HG03139 (cell line): Measurements from ENCODE around the gene KIAA1217.

Experiments
- ATAC-seq: cut with Tn5 transposase; IDR thresholded peaks from one replicate; pipeline ENCODE4 v1.9.1; 2021; ENCODE audit not compliant: unreplicated experiment

The KIAA1217 gene

DNA sequence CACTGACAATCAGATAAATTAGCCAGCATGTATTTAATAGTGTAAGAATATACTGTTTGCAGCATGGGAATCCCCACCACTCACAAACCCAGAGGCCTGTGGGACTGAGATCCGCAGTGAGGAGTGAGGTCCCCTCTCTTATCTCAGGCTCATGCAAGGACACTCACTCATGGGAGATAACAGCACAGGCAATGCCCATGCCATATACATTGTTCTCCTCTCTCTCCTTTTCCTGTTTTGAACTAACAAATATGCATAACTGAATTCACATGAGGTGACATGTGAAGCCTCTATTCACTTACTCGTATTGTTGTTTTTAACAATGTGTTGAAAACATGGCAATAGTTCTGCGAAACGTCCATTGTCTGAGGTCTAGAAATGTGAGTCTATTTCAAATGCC, 284.2 kb downstream of the KIAA1217 start:
- ATAC-seq, result no peak

DNA sequence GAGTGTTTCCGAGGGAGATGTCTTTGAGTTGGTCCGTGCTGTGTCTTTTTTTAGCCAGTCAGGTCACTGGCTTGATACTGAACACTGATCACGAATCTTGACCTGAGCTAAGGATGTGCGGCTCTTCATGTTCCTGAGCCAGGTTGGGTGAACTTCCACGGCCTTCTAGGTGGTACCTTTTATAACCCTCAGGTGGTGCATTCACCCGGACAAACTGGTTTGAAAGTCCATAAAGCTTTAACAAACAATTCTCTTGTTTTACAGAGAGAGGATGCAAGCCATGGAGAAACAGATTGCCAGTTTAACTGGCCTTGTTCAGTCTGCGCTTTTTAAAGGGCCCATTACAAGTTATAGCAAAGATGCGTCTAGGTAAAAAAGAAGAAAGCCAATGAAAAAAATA, 285.3 kb downstream of the KIAA1217 start:
- no peak for ATAC-seq

DNA sequence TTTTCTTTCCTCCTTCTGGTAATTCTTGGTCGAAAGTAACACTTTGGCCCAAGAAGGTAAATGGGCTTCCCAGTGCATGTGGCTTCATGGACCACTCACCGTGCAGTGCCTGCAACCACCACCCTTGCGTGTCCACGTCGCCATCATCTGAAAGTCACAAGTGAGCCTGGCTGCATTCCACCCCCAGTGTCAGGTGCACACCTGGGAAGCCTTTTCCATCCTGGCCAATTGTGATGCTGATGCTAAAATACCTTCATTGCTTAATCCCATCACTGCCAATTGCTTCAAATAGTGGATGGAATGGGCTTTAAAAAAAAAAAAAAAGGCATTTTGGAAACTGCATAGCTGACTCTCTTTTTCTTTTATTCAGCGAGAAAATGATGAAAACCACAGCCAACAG, 285.8 kb downstream of the KIAA1217 start:
- ATAC-seq, result no peak

GRCh38 chr10:24495666-24496460, 286.9 kb downstream of the KIAA1217 start:
- ATAC-seq, result no peak

GRCh38 chr10:24496906-24497305, 288.0 kb downstream of the KIAA1217 start:
- ATAC-seq, result no peak

DNA sequence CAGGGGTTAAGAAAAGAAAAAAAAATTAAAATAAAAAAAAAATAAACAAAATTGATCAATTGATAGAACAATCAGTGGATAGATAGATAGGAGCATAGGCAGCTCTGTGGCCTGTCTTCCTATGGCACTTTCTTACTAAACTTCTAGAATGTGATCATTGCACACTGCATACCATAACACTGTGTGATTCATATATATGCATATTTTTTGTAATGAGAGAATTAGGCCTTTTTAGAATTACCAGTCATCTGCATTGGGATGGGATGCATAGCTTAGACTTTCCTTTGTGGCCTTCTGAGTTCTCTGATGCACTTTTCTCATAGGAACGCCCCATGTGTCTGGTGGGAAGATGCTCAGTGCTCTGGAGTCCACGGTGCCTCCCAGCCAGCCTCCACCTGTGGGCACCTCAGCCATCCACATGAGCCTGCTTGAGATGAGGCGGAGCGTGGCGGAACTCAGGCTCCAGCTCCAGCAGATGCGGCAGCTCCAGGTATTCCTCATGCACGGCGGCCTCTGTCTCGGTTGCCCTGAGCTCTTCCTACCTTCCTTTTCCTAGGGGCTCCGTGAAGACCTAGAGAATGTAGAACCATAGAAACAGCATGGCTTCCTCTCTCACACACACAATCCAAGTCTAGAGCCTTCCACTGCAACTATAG, 292.2 kb downstream of the KIAA1217 start:
- ATAC-seq, result no peak

GRCh38 chr10:24502006-24502405, 293.1 kb downstream of the KIAA1217 start:
- no peak for ATAC-seq

GRCh38 chr10:24502801-24503460, 294.0 kb downstream of the KIAA1217 start:
- ATAC-seq, result no peak

GRCh38 chr10:24503461-24504320, 294.8 kb downstream of the KIAA1217 start:
- ATAC-seq, result peak; percentile 63

DNA sequence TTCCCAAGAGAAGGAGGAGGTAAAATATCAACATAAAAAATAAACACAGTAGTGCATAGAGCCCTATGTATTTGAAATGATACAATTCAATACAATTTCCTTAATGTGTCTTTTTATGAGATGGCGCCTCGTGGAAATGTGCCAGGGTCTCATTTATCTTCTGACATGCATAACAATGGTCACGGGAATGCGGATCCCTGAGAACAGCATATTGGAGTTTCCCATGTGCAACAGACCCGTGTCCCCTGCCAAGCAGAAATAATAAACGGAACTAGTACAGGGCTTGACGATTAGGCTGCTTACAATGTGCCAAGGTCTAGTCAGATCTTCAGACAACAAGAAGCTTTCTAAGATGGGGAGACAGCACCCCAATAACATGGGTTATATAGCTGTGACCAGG, 296.8 kb downstream of the KIAA1217 start:
- ATAC-seq, result no peak

DNA sequence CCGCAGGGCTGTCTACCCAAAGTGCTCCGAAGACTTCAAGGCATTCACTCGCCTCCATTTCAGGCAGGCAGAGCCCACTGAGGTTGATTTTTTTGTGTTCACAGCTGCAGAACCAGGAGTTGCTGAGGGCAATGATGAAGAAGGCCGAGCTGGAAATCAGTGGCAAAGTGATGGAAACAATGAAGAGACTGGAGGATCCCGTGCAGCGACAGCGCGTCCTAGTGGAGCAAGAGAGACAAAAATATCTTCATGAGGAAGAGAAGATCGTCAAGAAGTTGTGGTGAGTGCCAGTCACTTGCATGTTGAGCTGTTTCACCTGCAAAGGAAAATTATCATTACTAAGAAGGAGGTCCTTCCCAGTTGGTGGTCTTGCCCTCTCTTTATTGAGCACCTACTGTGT, 304.2 kb downstream of the KIAA1217 start:
- ATAC-seq, result no peak

- ATAC-seq, result no peak
Observed at GRCh38 chr10:24515481-24515880, 306.5 kb downstream of the KIAA1217 start.

DNA sequence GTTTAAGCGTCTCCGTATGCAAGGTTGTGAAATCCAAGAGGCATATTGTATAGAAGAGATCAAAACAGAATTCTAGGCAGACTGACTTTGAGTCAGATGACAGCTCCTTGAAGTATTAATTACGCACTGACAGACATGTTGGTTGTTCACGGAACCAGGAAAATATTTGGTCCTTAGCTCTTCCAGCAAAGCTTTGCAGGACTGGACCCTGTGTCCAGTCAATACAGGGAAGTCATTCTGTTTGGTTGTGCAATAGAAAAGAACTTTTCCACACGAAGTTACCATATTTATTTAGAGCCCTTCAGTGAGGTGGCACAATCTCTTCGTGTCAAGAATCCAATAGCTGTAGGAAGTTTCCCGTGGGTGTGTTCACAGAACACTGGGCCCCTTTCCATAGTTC, 309.5 kb downstream of the KIAA1217 start:
- ATAC-seq, result no peak

DNA sequence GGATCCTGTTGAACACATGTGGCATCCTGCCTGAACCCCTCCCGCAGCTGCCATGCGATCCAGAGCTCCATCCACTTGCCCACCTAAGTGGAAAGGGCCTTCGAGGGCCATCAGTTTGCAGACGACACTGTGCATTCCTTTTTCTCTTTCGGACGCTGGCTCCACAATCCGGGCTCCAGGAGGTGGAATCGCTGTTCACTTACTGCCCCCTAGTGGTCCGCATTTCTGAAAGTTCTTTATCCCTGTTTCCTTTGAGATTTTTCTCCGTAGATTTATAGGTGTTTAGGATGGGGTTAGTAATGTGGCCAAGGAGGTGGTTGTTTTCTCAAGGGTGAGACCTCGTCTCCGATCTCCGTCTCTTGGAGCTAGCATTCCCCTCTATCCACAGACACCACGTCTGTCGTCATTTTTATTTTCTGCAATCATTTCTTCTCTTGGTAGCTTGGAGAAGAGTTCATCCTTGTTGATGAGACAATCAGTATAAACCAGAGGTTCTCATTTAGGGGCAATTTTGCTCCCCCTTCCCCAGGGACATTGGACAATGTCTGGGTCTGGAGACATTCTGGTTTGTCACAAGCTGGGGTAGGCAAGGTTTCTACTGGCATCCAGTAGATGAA, 310.2 kb downstream of the KIAA1217 start:
- no peak for ATAC-seq

GRCh38 chr10:24519950-24520349, 311.0 kb downstream of the KIAA1217 start:
- no peak for ATAC-seq

DNA sequence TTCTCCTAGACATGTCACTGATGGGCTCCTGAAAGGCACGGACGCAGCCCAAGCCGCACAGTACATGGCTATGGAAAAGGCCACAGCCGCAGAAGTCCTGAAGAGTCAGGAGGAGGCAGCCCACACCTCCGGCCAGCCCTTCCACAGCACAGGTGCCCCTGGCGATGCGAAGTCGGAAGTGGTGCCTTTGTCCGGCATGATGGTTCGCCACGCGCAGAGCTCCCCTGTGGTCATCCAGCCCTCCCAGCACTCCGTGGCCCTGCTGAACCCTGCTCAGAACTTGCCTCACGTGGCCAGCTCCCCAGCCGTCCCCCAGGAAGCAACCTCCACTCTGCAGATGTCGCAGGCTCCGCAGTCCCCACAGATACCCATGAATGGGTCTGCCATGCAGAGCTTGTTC, 315.4 kb downstream of the KIAA1217 start:
- ATAC-seq, result no peak

DNA sequence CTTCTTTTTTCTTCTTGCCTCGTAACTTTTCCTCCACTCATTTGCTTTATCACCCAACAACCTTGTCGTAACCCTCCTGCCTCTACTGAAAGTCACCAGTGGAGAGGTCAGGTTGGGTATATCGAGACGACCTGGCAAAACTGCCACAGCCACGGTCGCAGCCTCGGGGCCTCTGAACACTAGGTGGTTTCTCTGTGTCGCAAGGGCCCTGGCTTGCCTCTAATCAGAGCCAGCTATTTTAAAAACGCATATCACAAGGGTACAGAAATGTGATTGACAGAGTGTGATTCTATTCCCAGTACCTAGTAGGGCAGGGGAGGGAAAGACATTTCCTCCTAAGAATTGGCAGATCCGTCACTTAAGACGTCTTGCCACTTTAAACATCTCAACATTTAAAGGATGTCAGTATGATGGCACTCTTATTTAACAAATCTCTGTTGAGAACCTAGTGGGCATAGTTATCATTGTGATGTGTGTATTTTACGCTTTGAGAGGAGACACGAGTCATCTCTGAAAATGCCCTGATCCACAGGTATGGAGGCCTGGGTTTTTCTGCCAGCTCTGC, 317.2 kb downstream of the KIAA1217 start:
- ATAC-seq, result no peak

DNA sequence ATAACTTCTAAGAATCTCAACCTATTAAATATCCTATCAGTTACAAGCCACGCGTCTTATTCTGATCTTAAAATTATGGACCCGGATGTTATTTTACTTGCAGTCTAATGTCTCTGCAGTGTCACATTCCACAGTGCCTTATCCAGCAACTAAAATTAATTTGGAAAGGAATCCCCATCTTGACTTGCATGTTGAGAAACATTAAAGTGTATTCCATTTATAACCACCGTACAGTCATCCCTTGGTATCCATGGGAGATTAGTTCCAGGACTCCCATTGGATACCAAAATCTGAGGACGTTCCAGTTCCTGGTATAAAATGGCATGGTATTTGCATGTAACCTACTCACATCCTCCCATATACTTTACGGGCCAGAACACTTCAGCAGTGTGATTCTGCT, 320.0 kb downstream of the KIAA1217 start:
- no peak for ATAC-seq

DNA sequence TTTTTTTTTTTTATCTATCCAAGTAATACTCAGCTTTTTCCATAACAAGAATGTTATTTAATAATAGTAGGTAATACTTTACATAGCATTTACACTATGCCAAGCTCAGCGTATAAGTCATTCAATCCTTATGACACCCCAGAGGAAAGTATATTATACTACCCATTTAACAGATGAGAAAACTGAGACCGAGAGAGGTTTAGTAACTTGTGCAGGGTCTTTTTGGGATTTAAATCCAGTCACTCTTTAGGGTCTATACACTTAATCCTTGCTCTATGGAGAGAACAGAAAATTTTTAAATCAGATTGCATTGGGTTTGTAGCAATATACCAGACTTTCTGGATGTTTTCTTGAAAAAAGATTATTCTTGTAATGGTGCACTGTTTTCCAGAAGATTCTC, 322.5 kb downstream of the KIAA1217 start:
- ATAC-seq, result no peak

GRCh38 chr10:24533981-24534380, 325.0 kb downstream of the KIAA1217 start:
- ATAC-seq, result no peak
